AG10803 (cell line): ENCODE data around the gene PHLPP1.

Experiments used
- DNase-seq: peaks from one replicate; pipeline ENCODE4 v3.0.0; 2010; ENCODE audit warnings: low read depth
- H3K4me3 ChIP-seq: 2 replicates; pipeline ENCODE4 v1.5.1; 2011; ENCODE audit warnings: mild to moderate bottlenecking, low read length, control low read depth
- TF ChIP-seq, protein P1 (sequence below): conservative IDR thresholded peaks from 2 replicates; pipeline ENCODE4 v1.5.1; 2011; ENCODE audit warnings: mild to moderate bottlenecking, low read length, control low read depth, inconsistent platforms

Gene PHLPP1

DNA sequence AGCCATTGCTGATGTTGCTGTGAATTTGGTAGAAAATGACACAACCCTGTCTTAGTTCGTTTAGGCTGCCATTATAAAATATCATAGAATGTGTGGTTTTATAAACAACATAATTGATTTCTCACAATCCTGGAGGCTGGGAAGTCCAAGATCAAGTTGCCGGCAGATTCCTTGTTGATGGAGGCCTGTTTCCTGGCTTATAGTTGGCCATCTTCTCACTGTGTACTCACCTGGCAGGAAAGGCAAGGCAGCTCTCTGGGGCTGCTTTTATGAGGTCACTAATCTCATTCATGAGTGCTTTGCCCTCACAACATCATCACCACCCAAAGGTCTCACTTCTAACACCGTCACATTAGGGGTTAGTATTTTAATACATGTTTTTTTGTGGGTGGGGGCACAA lies 58.4 kb downstream of the PHLPP1 start:
- TF ChIP-seq, protein P1, sequence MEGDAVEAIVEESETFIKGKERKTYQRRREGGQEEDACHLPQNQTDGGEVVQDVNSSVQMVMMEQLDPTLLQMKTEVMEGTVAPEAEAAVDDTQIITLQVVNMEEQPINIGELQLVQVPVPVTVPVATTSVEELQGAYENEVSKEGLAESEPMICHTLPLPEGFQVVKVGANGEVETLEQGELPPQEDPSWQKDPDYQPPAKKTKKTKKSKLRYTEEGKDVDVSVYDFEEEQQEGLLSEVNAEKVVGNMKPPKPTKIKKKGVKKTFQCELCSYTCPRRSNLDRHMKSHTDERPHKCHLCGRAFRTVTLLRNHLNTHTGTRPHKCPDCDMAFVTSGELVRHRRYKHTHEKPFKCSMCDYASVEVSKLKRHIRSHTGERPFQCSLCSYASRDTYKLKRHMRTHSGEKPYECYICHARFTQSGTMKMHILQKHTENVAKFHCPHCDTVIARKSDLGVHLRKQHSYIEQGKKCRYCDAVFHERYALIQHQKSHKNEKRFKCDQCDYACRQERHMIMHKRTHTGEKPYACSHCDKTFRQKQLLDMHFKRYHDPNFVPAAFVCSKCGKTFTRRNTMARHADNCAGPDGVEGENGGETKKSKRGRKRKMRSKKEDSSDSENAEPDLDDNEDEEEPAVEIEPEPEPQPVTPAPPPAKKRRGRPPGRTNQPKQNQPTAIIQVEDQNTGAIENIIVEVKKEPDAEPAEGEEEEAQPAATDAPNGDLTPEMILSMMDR: no peak
- DNase-seq: no peak
- H3K4me3 ChIP-seq: no peak overlapping the region

DNA sequence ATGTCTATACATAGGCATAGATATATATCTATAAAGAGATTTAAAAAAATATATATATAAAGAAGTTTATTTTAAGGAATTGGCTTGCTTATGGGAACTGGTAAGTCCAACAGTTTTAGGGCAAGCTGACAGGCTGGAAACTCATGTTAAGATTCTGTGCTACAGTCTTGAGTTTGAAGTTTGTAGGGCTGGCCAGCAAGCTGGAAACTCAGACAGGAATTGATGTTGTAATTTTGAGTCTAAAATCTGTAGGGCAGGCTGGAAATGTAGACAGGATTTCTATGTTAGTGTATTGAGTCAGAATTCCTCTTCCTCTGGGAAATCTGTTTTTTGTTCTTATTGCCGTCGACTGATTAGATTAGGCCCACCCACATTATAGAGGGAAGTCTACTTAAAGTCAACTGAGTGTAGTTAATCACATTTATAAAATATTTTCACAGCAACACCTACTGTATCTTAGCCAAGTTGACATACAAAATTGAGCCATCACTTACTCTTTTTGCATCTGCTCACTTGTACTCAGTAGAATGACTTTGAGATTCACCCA lies 60.8 kb downstream of the PHLPP1 start:
- TF ChIP-seq, protein P1: no peak
- no peak overlapping the region for H3K4me3 ChIP-seq
- no peak for DNase-seq

DNA sequence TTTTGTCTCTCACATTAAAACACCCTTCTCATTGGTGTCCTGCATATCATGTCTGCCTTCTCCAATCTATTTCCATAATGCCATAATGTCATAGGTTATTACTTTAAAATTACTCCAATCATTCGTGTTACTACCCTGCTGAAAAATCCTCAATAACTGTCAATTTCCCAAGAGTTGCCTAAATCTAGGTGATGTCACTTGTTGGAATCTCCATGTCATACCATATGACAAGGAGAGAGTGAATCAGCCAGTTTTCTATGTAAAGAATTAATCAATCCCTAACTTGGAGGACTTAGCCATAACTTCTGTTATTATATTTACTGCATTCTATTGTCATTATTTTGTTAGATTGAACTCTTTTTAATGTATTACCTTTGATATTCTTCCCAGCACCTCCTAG lies 62.5 kb downstream of the PHLPP1 start:
- TF ChIP-seq, protein P1: no peak
- DNase-seq: no peak
- H3K4me3 ChIP-seq: no peak overlapping the region

DNA sequence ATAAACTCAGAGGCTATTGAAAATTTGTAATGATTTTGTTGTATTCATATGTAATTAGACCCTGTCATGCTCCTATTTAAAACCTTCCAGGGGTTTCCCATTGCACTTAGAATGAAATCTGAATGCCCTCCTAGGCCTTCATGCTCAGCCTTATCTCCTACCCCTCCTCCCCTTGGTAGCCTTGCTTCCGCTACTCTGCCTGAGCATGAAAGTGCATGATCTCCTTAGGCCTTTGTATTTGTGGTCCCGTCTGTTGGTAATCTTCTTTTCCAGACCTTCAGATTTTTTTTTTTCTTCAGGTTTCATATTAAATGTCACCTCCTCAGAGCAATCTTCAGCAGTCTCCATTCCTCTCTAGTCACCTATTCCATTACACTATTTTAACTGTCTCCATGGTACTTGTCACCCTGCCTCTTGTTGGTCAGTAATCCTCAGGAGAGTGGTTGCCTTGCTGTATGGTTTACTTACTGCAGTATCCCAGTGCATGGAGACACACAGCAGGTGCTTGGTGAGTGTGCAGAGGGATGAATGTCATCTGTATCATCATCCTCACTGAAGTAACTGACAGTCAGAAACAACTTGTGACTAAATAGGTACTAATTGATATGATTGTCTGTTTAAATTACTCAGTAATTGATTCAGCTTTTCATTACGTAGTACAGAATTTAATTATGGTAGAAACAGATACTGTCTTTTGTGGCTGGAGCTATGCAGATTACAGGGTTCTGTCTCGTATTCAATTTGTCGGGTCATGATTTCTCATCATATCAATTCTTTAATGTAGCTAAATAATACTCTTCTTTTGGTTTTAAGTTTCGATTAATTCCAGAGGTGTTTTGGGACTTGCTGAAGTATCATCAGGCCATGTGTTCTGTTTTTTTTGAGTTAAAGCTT lies 63.9 kb downstream of the PHLPP1 start:
- TF ChIP-seq, protein P1: no peak
- no peak overlapping the region for H3K4me3 ChIP-seq
- DNase-seq: no peak

DNA sequence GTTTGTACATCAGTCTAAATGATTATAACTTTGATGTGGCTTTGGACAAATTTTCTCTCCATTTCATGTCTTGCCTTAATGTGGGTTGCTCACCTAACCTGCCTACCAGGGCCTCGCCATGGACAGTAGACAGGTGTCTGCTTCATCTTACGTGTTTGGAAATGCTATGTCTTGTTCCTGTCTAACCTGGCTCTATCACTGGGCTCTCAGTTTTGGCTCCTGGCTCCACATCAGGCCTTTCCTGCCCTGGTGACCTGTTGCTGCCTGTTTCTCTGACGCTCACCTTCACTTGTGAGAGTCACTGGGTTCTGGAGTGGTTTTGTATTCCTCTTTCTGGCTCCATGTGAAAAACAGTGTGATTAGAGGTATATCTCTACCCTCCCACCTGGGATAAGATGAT lies 65.9 kb downstream of the PHLPP1 start:
- TF ChIP-seq, protein P1: no peak
- no peak overlapping the region for H3K4me3 ChIP-seq
- DNase-seq: no peak

DNA sequence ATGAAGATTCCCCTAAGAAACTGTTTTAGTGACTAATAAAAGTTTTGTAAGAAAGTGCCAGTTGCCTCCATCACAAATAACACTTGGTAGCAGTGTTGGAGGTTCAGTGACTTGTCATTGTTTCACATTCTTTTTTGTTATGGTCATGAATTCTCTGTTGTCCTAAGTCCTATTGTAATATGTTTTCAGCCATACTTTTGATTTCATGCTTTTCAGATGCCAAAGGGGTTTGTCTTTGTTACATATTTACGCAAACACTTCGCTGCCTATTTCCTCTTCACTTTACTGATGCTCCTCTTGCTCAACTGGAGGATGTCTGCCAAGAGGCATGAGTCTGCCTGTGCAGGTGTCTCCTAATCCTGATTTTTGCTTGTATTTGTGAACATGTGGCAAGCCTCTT lies 66.6 kb downstream of the PHLPP1 start:
- H3K4me3 ChIP-seq: no peak overlapping the region
- peak; percentile 98 for DNase-seq
- TF ChIP-seq, protein P1: no peak
